K562 (cell line): ENCODE results near the gene DVL3. TPM values are rescaled to one million over a fixed set of nuclear protein-coding genes. Genes with fewer than 3 reads are reported as not detected.

Experiments used
- BRF1 ChIP-seq: IDR thresholded peaks from 3 replicates; pipeline ENCODE4 v1.6.1; 2011; ENCODE audit warnings: borderline replicate concordance, mild to moderate bottlenecking; ENCODE audit not compliant: insufficient read length; ENCODE audit errors: extremely low read depth
- C11orf30 ChIP-seq: fragments of 450-650 bp; IDR thresholded peaks from 2 replicates; pipeline ENCODE4 v1.6.1; 2016; ENCODE audit warnings: low read depth, mild to moderate bottlenecking
- GTF2E2 ChIP-seq: fragments of 200-800 bp; sonication (Bioruptor generic); IDR thresholded peaks from 2 replicates; pipeline ENCODE4 v1.6.1; 2016; ENCODE audit warnings: missing genetic modification characterization, missing compliant biosample characterization
- MCM7 ChIP-seq, 2 experiments: fragments of 450-650 bp; IDR thresholded peaks; 2 replicates each; pipeline ENCODE4 v1.6.1; 2016 to 2018
- NR4A1 ChIP-seq, 2 experiments: fragments of 250-450 bp in 1 of 2; fragments of 450-650 bp in 1 of 2; sonication (Bioruptor Pico) in 1 of 2; IDR thresholded peaks; 2 replicates each; pipeline versions ENCODE4 v1.4.0 to v1.6.1; 2016 to 2020; ENCODE audit warnings: mild to moderate bottlenecking in 2 of 2, missing compliant biosample characterization in 1 of 2, missing genetic modification characterization in 1 of 2, moderate library complexity in 1 of 2
- SP1 ChIP-seq: sonication (generic); formaldehyde crosslinking; IDR thresholded peaks from 2 replicates; pipeline ENCODE4 v1.8.1; 2022; ENCODE audit warnings: mild to moderate bottlenecking, missing genetic modification reagents
- TCFL5 ChIP-seq: fragments of 250-450 bp; sonication (Bioruptor Pico); conservative IDR thresholded peaks from 2 replicates; pipeline ENCODE4 v1.6.1; 2021; ENCODE audit warnings: mild to moderate bottlenecking, moderate library complexity, matching md5 sums
- polyA plus RNA-seq, 8 experiments: library from polyadenylated mRNA; depleted of rRNA in 4 of 8; stranded (reverse) in 5 of 8; unstranded in 3 of 8; fragments of >200 nt; fragmentation: Nextera tagmentation in 2 of 8; fragmentation: Illumina TruSeq in 1 of 8; extraction: Ambion mirVana in 2 of 8; extraction: Trizol in 1 of 8; gene quantifications; 2 replicates each; pipeline versions ENCODE4 v1.2.1 to v1.2.3, GENCODE V29; 2011 to 2014; ENCODE audit warnings: inconsistent platforms in 1 of 8, missing spikeins in 1 of 8
- total RNA-seq, 7 experiments: library from RNA; depleted of rRNA in 6 of 7; stranded (reverse); fragments of >200 nt in 6 of 7; fragmentation: Illumina TruSeq in 2 of 7; extraction: Trizol in 2 of 7; gene quantifications; 2 replicates each; pipeline versions ENCODE4 v1.2.1 to v1.2.3, GENCODE V29; 2011 to 2021; ENCODE audit warnings: low replicate concordance in 1 of 7
- TF ChIP-seq, protein P1 (sequence below): fragments of 450-650 bp; IDR thresholded peaks from 2 replicates; pipeline ENCODE4 v1.6.1; 2016; ENCODE audit warnings: low read depth
- TF ChIP-seq, protein P2 (sequence below): sonication (generic); formaldehyde crosslinking; IDR thresholded peaks from 2 replicates; pipeline ENCODE4 v1.9.0; 2022; ENCODE audit warnings: mild to moderate bottlenecking, missing genetic modification reagents
- TF ChIP-seq, protein P3 (sequence below): sonication (generic); formaldehyde crosslinking; IDR thresholded peaks from 2 replicates; pipeline ENCODE4 v1.8.0; 2022; ENCODE audit warnings: mild to moderate bottlenecking, missing genetic modification reagents
- TF ChIP-seq, protein P4 (sequence below): sonication (generic); formaldehyde crosslinking; IDR thresholded peaks from 2 replicates; pipeline ENCODE4 v1.8.1; 2023; ENCODE audit warnings: mild to moderate bottlenecking, missing genetic modification reagents, moderate library complexity

DVL3 gene
- total and polyA plus RNA-seq, 9 of the 15 experiments (the other 6 are each of a cell fraction or from before 2014, with no cell fraction given): 3.1 to 57.9 (median 20.1) TPM

DNA sequence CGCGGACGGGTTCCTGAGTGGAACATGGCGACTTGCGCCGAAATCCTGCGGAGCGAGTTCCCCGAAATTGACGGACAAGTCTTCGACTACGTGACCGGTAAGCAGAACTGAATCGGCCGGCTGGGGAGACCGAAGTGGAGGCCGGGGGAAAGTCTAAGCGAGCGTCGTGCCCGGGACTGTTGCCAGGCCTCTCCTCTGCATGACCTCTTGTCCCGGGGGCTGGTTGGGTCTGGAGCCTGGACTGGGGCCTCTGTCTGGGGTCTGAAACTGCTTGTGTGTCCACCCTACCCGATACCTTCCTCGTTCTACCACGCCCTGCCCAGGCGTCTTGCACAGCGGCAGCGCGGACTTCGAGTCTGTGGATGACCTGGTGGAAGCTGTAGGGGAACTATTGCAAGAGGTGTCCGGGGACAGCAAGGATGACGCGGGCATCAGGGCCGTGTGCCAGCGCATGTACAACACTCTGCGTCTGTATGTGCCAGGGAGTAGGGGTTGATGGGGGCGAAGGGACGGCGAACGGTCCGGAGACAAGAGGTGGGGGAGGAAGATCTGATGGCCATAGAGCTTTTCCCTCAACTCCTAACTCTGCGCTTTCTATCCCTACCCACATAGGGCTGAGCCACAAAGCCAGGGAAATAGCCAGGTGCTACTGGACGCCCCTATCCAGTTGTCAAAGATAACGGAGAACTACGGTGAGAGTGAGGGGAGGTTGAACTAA lies 31.2 kb downstream of the DVL3 start, which contains the start of gene ABCF3 (continued):
- TF ChIP-seq SP1 (CRISPR knock-in tag) (no peak; the same call in 1 of the 2 replicates), GTF2E2 (no peak), NR4A1 (CRISPR knock-in tag; IDR thresholded peaks at IDR 0.05) (no peak), NR4A1 (tag; IDR thresholded peaks at IDR 0.05) (0 out of 2 replicates have a peak, but pooled peaks have one; percentile 51), TCFL5 (CRISPR knock-in tag) (no peak), BRF1 (no peak), C11orf30 (0 out of 2 replicates have a peak, but pooled peaks have one; percentile 6), MCM7 (IDR thresholded peaks at IDR 0.05) (no peak)
- TF ChIP-seq, protein P1, sequence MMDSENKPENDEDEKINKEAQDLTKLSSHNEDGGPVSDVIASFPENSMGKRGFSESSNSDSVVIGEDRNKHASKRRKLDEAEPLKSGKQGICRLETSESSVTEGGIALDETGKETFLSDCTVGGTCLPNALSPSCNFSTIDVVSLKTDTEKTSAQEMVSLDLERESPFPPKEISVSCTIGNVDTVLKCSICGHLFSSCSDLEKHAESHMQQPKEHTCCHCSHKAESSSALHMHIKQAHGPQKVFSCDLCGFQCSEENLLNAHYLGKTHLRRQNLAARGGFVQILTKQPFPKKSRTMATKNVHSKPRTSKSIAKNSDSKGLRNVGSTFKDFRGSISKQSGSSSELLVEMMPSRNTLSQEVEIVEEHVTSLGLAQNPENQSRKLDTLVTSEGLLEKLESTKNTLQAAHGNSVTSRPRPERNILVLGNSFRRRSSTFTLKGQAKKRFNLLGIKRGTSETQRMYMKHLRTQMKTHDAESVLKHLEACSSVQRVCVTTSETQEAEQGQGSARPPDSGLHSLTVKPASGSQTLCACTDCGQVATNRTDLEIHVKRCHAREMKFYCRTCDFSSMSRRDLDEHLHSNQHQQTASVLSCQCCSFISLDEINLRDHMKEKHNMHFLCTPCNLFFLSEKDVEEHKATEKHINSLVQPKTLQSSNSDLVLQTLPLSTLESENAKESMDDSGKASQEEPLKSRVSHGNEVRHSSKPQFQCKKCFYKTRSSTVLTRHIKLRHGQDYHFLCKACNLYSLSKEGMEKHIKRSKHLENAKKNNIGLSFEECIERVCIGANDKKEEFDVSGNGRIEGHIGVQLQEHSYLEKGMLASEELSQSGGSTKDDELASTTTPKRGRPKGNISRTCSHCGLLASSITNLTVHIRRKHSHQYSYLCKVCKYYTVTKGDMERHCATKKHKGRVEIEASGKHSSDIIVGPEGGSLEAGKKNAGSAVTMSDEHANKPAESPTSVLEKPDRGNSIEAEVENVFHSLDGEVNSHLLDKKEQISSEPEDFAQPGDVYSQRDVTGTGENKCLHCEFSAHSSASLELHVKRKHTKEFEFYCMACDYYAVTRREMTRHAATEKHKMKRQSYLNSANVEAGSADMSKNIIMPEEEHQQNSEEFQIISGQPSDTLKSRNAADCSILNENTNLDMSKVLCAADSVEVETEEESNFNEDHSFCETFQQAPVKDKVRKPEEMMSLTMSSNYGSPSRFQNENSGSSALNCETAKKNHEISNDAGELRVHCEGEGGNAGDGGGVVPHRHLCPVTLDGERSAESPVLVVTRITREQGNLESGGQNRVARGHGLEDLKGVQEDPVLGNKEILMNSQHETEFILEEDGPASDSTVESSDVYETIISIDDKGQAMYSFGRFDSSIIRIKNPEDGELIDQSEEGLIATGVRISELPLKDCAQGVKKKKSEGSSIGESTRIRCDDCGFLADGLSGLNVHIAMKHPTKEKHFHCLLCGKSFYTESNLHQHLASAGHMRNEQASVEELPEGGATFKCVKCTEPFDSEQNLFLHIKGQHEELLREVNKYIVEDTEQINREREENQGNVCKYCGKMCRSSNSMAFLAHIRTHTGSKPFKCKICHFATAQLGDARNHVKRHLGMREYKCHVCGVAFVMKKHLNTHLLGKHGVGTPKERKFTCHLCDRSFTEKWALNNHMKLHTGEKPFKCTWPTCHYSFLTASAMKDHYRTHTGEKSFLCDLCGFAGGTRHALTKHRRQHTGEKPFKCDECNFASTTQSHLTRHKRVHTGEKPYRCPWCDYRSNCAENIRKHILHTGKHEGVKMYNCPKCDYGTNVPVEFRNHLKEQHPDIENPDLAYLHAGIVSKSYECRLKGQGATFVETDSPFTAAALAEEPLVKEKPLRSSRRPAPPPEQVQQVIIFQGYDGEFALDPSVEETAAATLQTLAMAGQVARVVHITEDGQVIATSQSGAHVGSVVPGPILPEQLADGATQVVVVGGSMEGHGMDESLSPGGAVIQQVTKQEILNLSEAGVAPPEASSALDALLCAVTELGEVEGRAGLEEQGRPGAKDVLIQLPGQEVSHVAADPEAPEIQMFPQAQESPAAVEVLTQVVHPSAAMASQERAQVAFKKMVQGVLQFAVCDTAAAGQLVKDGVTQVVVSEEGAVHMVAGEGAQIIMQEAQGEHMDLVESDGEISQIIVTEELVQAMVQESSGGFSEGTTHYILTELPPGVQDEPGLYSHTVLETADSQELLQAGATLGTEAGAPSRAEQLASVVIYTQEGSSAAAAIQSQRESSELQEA: peak; percentile 7; the same call in 1 of the 2 replicates
- TF ChIP-seq, protein P2, sequence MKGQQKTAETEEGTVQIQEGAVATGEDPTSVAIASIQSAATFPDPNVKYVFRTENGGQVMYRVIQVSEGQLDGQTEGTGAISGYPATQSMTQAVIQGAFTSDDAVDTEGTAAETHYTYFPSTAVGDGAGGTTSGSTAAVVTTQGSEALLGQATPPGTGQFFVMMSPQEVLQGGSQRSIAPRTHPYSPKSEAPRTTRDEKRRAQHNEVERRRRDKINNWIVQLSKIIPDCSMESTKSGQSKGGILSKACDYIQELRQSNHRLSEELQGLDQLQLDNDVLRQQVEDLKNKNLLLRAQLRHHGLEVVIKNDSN (CRISPR knock-in tag): no peak
- TF ChIP-seq, protein P3, sequence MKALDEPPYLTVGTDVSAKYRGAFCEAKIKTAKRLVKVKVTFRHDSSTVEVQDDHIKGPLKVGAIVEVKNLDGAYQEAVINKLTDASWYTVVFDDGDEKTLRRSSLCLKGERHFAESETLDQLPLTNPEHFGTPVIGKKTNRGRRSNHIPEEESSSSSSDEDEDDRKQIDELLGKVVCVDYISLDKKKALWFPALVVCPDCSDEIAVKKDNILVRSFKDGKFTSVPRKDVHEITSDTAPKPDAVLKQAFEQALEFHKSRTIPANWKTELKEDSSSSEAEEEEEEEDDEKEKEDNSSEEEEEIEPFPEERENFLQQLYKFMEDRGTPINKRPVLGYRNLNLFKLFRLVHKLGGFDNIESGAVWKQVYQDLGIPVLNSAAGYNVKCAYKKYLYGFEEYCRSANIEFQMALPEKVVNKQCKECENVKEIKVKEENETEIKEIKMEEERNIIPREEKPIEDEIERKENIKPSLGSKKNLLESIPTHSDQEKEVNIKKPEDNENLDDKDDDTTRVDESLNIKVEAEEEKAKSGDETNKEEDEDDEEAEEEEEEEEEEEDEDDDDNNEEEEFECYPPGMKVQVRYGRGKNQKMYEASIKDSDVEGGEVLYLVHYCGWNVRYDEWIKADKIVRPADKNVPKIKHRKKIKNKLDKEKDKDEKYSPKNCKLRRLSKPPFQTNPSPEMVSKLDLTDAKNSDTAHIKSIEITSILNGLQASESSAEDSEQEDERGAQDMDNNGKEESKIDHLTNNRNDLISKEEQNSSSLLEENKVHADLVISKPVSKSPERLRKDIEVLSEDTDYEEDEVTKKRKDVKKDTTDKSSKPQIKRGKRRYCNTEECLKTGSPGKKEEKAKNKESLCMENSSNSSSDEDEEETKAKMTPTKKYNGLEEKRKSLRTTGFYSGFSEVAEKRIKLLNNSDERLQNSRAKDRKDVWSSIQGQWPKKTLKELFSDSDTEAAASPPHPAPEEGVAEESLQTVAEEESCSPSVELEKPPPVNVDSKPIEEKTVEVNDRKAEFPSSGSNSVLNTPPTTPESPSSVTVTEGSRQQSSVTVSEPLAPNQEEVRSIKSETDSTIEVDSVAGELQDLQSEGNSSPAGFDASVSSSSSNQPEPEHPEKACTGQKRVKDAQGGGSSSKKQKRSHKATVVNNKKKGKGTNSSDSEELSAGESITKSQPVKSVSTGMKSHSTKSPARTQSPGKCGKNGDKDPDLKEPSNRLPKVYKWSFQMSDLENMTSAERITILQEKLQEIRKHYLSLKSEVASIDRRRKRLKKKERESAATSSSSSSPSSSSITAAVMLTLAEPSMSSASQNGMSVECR: peak; percentile 80
- TF ChIP-seq, protein P4, sequence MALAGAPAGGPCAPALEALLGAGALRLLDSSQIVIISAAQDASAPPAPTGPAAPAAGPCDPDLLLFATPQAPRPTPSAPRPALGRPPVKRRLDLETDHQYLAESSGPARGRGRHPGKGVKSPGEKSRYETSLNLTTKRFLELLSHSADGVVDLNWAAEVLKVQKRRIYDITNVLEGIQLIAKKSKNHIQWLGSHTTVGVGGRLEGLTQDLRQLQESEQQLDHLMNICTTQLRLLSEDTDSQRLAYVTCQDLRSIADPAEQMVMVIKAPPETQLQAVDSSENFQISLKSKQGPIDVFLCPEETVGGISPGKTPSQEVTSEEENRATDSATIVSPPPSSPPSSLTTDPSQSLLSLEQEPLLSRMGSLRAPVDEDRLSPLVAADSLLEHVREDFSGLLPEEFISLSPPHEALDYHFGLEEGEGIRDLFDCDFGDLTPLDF (CRISPR knock-in tag): peak; percentile 59; the same call in 1 of the 2 replicates
